SK-N-SH (cell line): ENCODE results near the gene ATP11A.

ENCODE experiments used
- CTCF ChIP-seq: fragments of 200-600 bp; sonication (generic); IDR thresholded peaks from 2 replicates; pipeline ENCODE4 v1.6.1; 2017; ENCODE audit warnings: antibody characterized with exemption, mild to moderate bottlenecking, moderate library complexity
- FOXM1 ChIP-seq: IDR thresholded peaks from 2 replicates; pipeline ENCODE4 v1.4.0; 2012; ENCODE audit warnings: low read depth, mild to moderate bottlenecking
- JUND ChIP-seq: IDR thresholded peaks from 2 replicates; pipeline ENCODE4 v1.4.0; 2012
- NRF1 ChIP-seq: IDR thresholded peaks from 2 replicates; pipeline ENCODE4 v1.6.1; 2012; ENCODE audit warnings: low read depth, mild to moderate bottlenecking, low read length
- POLR2AphosphoS5 ChIP-seq: IDR thresholded peaks from 2 replicates; pipeline ENCODE4 v1.6.1; 2012; ENCODE audit warnings: low read depth, low read length
- REST ChIP-seq: IDR thresholded peaks from 2 replicates; pipeline ENCODE4 v1.6.1; 2012; ENCODE audit warnings: mild to moderate bottlenecking, low read depth, low read length, moderate library complexity
- RXRA ChIP-seq: IDR thresholded peaks from 2 replicates; pipeline ENCODE4 v1.4.0; 2012; ENCODE audit warnings: low read depth, mild to moderate bottlenecking, borderline replicate concordance
- SMC3 ChIP-seq: IDR thresholded peaks from 2 replicates; pipeline ENCODE4 v1.6.1; 2012; ENCODE audit warnings: low read depth, low read length, improper control_type of control experiment
- TEAD4 ChIP-seq: IDR thresholded peaks from 2 replicates; pipeline ENCODE4 v1.4.0; 2012; ENCODE audit warnings: mild to moderate bottlenecking, borderline replicate concordance; ENCODE audit not compliant: insufficient read depth
- USF2 ChIP-seq: fragments of 150-350 bp; IDR thresholded peaks from 2 replicates; pipeline ENCODE4 v1.6.1; 2017; ENCODE audit warnings: antibody characterized with exemption, low read length, low read depth, borderline replicate concordance
- YY1 ChIP-seq: IDR thresholded peaks from 2 replicates; pipeline ENCODE4 v1.4.0; 2012; ENCODE audit warnings: low read depth, mild to moderate bottlenecking
- ZBTB33 ChIP-seq: IDR thresholded peaks from 2 replicates; pipeline ENCODE4 v1.4.0; 2012; ENCODE audit warnings: low read depth, borderline replicate concordance

GRCh38 chr13:112764028-112764427 is 74.2 kb downstream of the ATP11A start:
- TF ChIP-seq POLR2AphosphoS5 (no peak), CTCF (no peak), NRF1 (no peak), USF2 (no peak), JUND (no peak), TEAD4 (no peak), FOXM1 (no peak), YY1 (no peak), SMC3 (no peak), RXRA (no peak), REST (no peak), ZBTB33 (no peak)
